Hepatocyte (in vitro differentiated cells): Measurements from ENCODE around the gene DIAPH1. TPM values are rescaled to one million over a fixed set of nuclear protein-coding genes. Genes with fewer than 3 reads are reported as not detected.

Experiments
- DNase-seq: peaks from one replicate; pipeline ENCODE4 v3.0.0-alpha.2; 2016; ENCODE audit warnings: low spot score
- H2AFZ ChIP-seq: fragments of 200-600 bp; sonication (generic); 2 replicates; pipeline ENCODE4 v1.6.0; 2016; ENCODE audit warnings: antibody characterized with exemption, mild to moderate bottlenecking
- H3K27ac ChIP-seq: fragments of 200-600 bp; sonication (generic); 2 replicates; pipeline ENCODE4 v1.5.1; 2016; ENCODE audit warnings: mild to moderate bottlenecking
- H3K27me3 ChIP-seq: fragments of 200-600 bp; sonication (generic); 2 replicates; pipeline ENCODE4 v1.6.1; 2016
- H3K36me3 ChIP-seq: fragments of 200-600 bp; sonication (generic); replicated peaks from 2 replicates; pipeline ENCODE4 v1.5.1; 2016; ENCODE audit warnings: low read depth; ENCODE audit not compliant: insufficient read depth
- H3K4me1 ChIP-seq: fragments of 200-600 bp; sonication (generic); 2 replicates; pipeline ENCODE4 v1.5.1; 2016; ENCODE audit warnings: mild to moderate bottlenecking, moderate library complexity; ENCODE audit not compliant: insufficient read depth
- H3K4me2 ChIP-seq: fragments of 200-600 bp; sonication (generic); 2 replicates; pipeline ENCODE4 v1.6.0; 2016
- H3K4me3 ChIP-seq: fragments of 200-600 bp; sonication (generic); 2 replicates; pipeline ENCODE4 v1.5.1; 2016; ENCODE audit warnings: mild to moderate bottlenecking
- H3K79me2 ChIP-seq: fragments of 200-600 bp; sonication (generic); 2 replicates; pipeline ENCODE4 v1.6.0; 2017; ENCODE audit warnings: mild to moderate bottlenecking
- H3K9me2 ChIP-seq: fragments of 200-600 bp; sonication (generic); replicated peaks from 2 replicates; pipeline ENCODE4 v1.6.0; 2017; ENCODE audit warnings: mild to moderate bottlenecking; ENCODE audit not compliant: insufficient read depth
- H3K9me3 ChIP-seq: fragments of 200-600 bp; sonication (generic); 2 replicates; pipeline ENCODE4 v1.5.1; 2016; ENCODE audit warnings: low read depth, mild to moderate bottlenecking
- H4K20me1 ChIP-seq: fragments of 200-600 bp; sonication (generic); 2 replicates; pipeline ENCODE4 v1.6.0; 2016; ENCODE audit warnings: mild to moderate bottlenecking; ENCODE audit not compliant: insufficient read depth, poor library complexity, severe bottlenecking
- EZH2 ChIP-seq: fragments of 200-600 bp; sonication (generic); IDR thresholded peaks from 2 replicates; pipeline ENCODE4 v1.6.1; 2016; ENCODE audit warnings: antibody characterized with exemption, mild to moderate bottlenecking, borderline replicate concordance
- EZH2phosphoT487 ChIP-seq: fragments of 200-600 bp; sonication (generic); IDR thresholded peaks from one replicate; pipeline ENCODE4 v1.6.1; 2018; ENCODE audit warnings: antibody characterized with exemption, mild to moderate bottlenecking, low read depth, moderate library complexity; ENCODE audit not compliant: unreplicated experiment, severe bottlenecking
- WGBS: methylation state at CpG from one replicate; pipeline ENCODE4 v1.1.6; 2016; ENCODE audit warnings: low lambda C conversion rate; ENCODE audit errors: missing lambda C conversion rate; 5-methylcytosine and 5-hydroxymethylcytosine counted together
- polyA plus RNA-seq: library from polyadenylated mRNA; unstranded; fragments of >200 nt; fragmentation: Nextera tagmentation; extraction: Ambion mirVana; gene quantifications from 2 replicates; pipeline ENCODE4 v1.2.1, GENCODE V29; 2016
- total RNA-seq: library from RNA; depleted of rRNA; stranded (reverse); fragments of >200 nt; gene quantifications from 2 replicates; pipeline ENCODE4 v1.2.3, GENCODE V29; 2014
- TF ChIP-seq, protein P1 (sequence below): fragments of 200-600 bp; sonication (generic); IDR thresholded peaks from 2 replicates; pipeline ENCODE4 v1.5.1; 2016; ENCODE audit warnings: antibody characterized with exemption, mild to moderate bottlenecking; ENCODE audit not compliant: poor library complexity

Gene DIAPH1
- total and polyA plus RNA-seq, 2 experiments from 2014 or later, result 56.6 to 62.4 TPM

GRCh38 chr5:141547921-141548320, 70.9 kb downstream of the DIAPH1 start:
- Histone ChIP-seq H3K4me1 (no peaks in the 10 kb centered on the region), H2AFZ (no peak overlapping the region), H3K27ac (no peak overlapping the region), H3K36me3 (peaks cover 14% of the 10 kb centered on the region), H4K20me1 (no peaks in the 10 kb centered on the region), H3K79me2 (peaks cover 7% of the 10 kb centered on the region), H3K4me3 (no peak overlapping the region), H3K27me3 (no peaks in the 10 kb centered on the region), H3K9me2 (no peaks in the 10 kb centered on the region), H3K9me3 (peaks cover 23% of the 10 kb centered on the region), H3K4me2 (no peak overlapping the region)
- TF ChIP-seq EZH2phosphoT487, result no peak
- TF ChIP-seq EZH2, result no peak
- WGBS, result 100% methylated on average over 5 of the region's 5 CpGs
- no peak for DNase-seq

DNA sequence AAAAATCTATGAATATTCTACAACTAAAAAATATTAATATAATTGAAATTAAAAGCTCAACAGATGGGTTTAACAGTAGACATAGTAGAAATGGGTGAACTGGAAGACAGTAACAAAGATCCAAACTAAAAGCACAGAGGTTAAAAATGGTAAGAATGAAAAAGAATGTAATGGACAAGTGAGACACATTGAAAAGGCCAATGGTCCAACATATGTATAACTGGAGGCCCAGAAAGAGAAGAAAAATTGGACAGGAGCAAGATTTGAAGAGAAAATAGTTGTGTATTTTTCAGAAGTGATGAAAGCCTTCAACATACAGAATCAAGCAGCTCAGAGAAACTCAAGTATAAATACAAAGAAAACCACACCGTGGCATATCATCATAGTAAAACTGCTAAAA, 71.3 kb downstream of the DIAPH1 start:
- Histone ChIP-seq H4K20me1 (no peaks in the 10 kb centered on the region), H3K9me2 (no peaks in the 10 kb centered on the region), H2AFZ (no peak overlapping the region), H3K79me2 (peaks cover 3% of the 10 kb centered on the region), H3K36me3 (peaks cover 14% of the 10 kb centered on the region), H3K4me2 (no peak overlapping the region), H3K9me3 (peaks cover 23% of the 10 kb centered on the region), H3K4me3 (no peak overlapping the region), H3K27me3 (no peaks in the 10 kb centered on the region), H3K4me1 (no peaks in the 10 kb centered on the region), H3K27ac (no peak overlapping the region)
- WGBS, result 96% methylated on average over 1 of the region's 1 CpG
- TF ChIP-seq EZH2, result no peak
- no peak for TF ChIP-seq EZH2phosphoT487
- TF ChIP-seq, protein P1, sequence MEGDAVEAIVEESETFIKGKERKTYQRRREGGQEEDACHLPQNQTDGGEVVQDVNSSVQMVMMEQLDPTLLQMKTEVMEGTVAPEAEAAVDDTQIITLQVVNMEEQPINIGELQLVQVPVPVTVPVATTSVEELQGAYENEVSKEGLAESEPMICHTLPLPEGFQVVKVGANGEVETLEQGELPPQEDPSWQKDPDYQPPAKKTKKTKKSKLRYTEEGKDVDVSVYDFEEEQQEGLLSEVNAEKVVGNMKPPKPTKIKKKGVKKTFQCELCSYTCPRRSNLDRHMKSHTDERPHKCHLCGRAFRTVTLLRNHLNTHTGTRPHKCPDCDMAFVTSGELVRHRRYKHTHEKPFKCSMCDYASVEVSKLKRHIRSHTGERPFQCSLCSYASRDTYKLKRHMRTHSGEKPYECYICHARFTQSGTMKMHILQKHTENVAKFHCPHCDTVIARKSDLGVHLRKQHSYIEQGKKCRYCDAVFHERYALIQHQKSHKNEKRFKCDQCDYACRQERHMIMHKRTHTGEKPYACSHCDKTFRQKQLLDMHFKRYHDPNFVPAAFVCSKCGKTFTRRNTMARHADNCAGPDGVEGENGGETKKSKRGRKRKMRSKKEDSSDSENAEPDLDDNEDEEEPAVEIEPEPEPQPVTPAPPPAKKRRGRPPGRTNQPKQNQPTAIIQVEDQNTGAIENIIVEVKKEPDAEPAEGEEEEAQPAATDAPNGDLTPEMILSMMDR, result no peak
- no peak for DNase-seq

DNA sequence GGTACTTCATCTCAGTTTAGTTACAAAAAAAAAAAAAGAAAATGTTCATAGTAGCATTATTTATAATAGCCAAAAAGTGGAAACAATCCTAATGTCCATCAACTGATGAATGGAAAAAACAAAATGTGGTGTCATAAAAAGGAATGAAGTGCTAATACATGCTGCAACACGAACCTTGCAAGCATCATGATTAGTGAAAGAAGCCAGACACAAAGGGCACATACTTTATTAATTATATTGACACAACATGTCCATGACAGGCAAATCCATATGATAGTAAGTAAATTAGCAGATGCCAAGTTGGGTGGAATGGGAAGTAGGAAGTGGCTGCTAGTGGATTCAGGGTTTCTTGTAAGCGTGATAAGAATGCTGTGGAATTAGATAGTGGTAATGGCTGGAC, 75.7 kb downstream of the DIAPH1 start:
- H3K27ac ChIP-seq, result no peak overlapping the region
- H2AFZ ChIP-seq, result no peak overlapping the region
- TF ChIP-seq EZH2phosphoT487, result no peak
- TF ChIP-seq, protein P1, result no peak
- no peak for TF ChIP-seq EZH2
- H3K27me3 ChIP-seq, result no peaks in the 10 kb centered on the region
- H4K20me1 ChIP-seq, result no peaks in the 10 kb centered on the region
- H3K79me2 ChIP-seq, result peaks cover 2% of the 10 kb centered on the region
- H3K4me3 ChIP-seq, result no peak overlapping the region
- 75% methylated on average over 2 of the region's 2 CpGs for WGBS
- H3K36me3 ChIP-seq, result no peaks in the 10 kb centered on the region
- no peak for DNase-seq
- no peak overlapping the region for H3K4me2 ChIP-seq
- no peaks in the 10 kb centered on the region for H3K4me1 ChIP-seq
- no peaks in the 10 kb centered on the region for H3K9me2 ChIP-seq
- peaks cover 14% of the 10 kb centered on the region for H3K9me3 ChIP-seq

DNA sequence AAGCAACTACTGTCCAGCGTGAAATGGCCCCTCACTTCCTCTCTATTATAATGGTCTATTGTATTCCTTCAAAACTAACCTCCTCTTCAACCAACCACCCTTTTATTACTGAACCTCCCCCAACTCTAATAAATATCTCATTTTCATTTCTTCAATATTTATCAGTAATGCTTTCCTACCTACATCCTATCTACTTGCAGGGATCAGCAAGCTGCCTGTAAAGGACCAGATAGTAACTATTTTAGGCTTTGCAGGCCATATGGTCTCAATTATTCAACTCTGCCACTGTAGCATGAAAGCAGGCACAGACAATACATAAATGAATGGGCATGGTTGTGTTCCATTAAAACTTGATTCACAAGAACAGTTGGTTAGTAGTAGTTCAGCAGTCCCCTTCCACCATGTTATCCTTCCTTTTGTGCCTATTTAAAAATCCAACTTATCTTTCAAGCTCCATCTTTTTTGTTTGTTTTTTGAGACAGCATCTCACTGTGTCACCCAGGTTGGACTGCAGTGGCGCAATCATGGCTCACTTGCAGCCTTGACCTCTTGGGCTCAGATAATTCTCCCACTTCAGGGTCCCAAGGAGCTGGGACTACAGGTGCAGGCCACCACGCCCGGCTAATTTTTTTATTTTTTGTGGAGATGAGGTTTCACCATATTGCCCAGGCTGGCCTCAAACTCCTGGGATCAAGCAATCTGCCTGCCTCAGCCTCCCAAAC, 84.1 kb downstream of the DIAPH1 start:
- Histone ChIP-seq H3K4me1 (no peaks in the 10 kb centered on the region), H4K20me1 (no peaks in the 10 kb centered on the region), H2AFZ (no peak overlapping the region), H3K4me2 (no peak overlapping the region), H3K79me2 (no peaks in the 10 kb centered on the region), H3K9me2 (no peaks in the 10 kb centered on the region), H3K36me3 (no peaks in the 10 kb centered on the region), H3K27ac (no peak overlapping the region), H3K4me3 (no peak overlapping the region), H3K9me3 (no peaks in the 10 kb centered on the region), H3K27me3 (no peaks in the 10 kb centered on the region)
- no peak for TF ChIP-seq EZH2
- TF ChIP-seq, protein P1, result no peak
- TF ChIP-seq EZH2phosphoT487, result no peak
- 88% methylated on average over 4 of the region's 4 CpGs for WGBS
- no peak for DNase-seq
